Suppressor macrophage treated with lipopolysaccharide for 1 hour (primary cell): ENCODE measurements around the gene LARP4.

Experiments
- DNase-seq, 3 donors: peaks; one replicate each; pipeline ENCODE4 v3.0.0-alpha.2; 2020 to 2022

Gene LARP4

DNA sequence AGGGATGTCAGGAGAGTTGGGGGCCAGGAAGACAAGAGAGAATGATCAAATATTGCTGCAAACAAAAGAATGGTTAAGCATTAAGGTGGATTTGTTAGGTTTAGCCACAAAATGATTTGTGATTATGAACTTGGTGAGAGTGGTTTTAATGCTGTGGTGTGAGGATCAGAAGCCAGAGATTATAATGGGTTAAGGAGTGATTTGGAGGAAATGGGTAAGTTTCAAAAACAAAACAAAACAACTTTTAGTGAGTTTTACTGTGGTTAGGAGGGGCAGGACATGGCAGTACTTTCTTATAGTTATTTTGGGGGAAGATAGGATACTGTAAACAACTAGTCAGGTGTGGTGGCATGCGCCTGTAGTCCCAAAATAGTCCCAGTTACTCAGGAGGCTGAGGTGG lies 128.1 kb downstream of the LARP4 start:
- DNase-seq, result no peak

- DNase-seq, result peak; percentile 44 to 62 (median 53)
These were observed 128.7 kb downstream of the LARP4 start for GRCh38 chr12:50529345-50529744.
